HEK293 (cell line): ENCODE data around the gene MSLN.

Experiments used
- BCL11A ChIP-seq: fragments of 450-650 bp; formaldehyde crosslinking; IDR thresholded peaks from 2 replicates; pipeline ENCODE4 v1.5.1; 2016; ENCODE audit warnings: low read depth, missing biosample characterization, missing genetic modification characterization
- BCL6B ChIP-seq: fragments of 450-650 bp; formaldehyde crosslinking; IDR thresholded peaks from 2 replicates; pipeline ENCODE4 v1.5.1; 2017; ENCODE audit warnings: missing biosample characterization, missing genetic modification characterization
- HOXD13 ChIP-seq: sonication (generic); formaldehyde crosslinking; IDR thresholded peaks from 2 replicates; pipeline ENCODE4 v1.8.0; 2022; ENCODE audit warnings: missing genetic modification reagents, borderline replicate concordance
- OSR2 ChIP-seq: fragments of 450-650 bp; formaldehyde crosslinking; IDR thresholded peaks from 2 replicates; pipeline ENCODE4 v1.5.1; 2016; ENCODE audit warnings: missing biosample characterization, missing genetic modification characterization
- PBX3 ChIP-seq: sonication (generic); formaldehyde crosslinking; IDR thresholded peaks from 2 replicates; pipeline ENCODE4 v1.8.1; 2022; ENCODE audit warnings: mild to moderate bottlenecking, moderate library complexity, missing genetic modification reagents
- PRDM2 ChIP-seq: fragments of 450-650 bp; formaldehyde crosslinking; IDR thresholded peaks from 2 replicates; pipeline ENCODE4 v1.5.1; 2016; ENCODE audit warnings: missing biosample characterization, missing genetic modification characterization, borderline replicate concordance
- ZBTB21 ChIP-seq: fragments of 450-650 bp; formaldehyde crosslinking; IDR thresholded peaks from 2 replicates; pipeline ENCODE4 v1.5.1; 2017; ENCODE audit warnings: missing biosample characterization, missing genetic modification characterization
- ZBTB6 ChIP-seq: fragments of 450-650 bp; formaldehyde crosslinking; IDR thresholded peaks from 2 replicates; pipeline ENCODE4 v1.5.1; 2017; ENCODE audit warnings: missing biosample characterization, missing genetic modification characterization
- ZNF112 ChIP-seq: fragments of 450-650 bp; formaldehyde crosslinking; IDR thresholded peaks from 2 replicates; pipeline ENCODE4 v1.5.0; 2017; ENCODE audit warnings: missing biosample characterization, missing genetic modification characterization
- ZNF157 ChIP-seq: fragments of 450-650 bp; formaldehyde crosslinking; IDR thresholded peaks from 2 replicates; pipeline ENCODE4 v1.5.1; 2016; ENCODE audit warnings: missing biosample characterization, missing genetic modification characterization
- ZNF214 ChIP-seq: fragments of 450-650 bp; formaldehyde crosslinking; IDR thresholded peaks from 2 replicates; pipeline ENCODE4 v1.5.1; 2017; ENCODE audit warnings: missing biosample characterization, mild to moderate bottlenecking, missing genetic modification characterization, borderline replicate concordance
- ZNF26 ChIP-seq: fragments of 450-650 bp; formaldehyde crosslinking; IDR thresholded peaks from 2 replicates; pipeline ENCODE4 v1.5.1; 2016; ENCODE audit warnings: missing biosample characterization, missing genetic modification characterization
- ZNF302 ChIP-seq: fragments of 450-650 bp; formaldehyde crosslinking; IDR thresholded peaks from 2 replicates; pipeline ENCODE4 v1.5.1; 2016; ENCODE audit warnings: missing biosample characterization, missing genetic modification characterization, low read depth
- ZNF324 ChIP-seq: fragments of 450-650 bp; formaldehyde crosslinking; IDR thresholded peaks from 2 replicates; pipeline ENCODE4 v1.5.1; 2016; ENCODE audit warnings: missing biosample characterization, missing genetic modification characterization
- ZNF350 ChIP-seq: fragments of 450-650 bp; formaldehyde crosslinking; IDR thresholded peaks from 2 replicates; pipeline ENCODE4 v1.5.0; 2017; ENCODE audit warnings: missing biosample characterization, mild to moderate bottlenecking, missing genetic modification characterization
- ZNF530 ChIP-seq: fragments of 450-650 bp; formaldehyde crosslinking; IDR thresholded peaks from 2 replicates; pipeline ENCODE4 v1.5.1; 2016; ENCODE audit warnings: low read depth, missing biosample characterization, missing genetic modification characterization
- ZNF558 ChIP-seq: fragments of 450-650 bp; formaldehyde crosslinking; IDR thresholded peaks from 2 replicates; pipeline ENCODE4 v1.5.1; 2016; ENCODE audit warnings: missing biosample characterization, missing genetic modification characterization
- ZNF560 ChIP-seq: fragments of 450-650 bp; formaldehyde crosslinking; IDR thresholded peaks from 2 replicates; pipeline ENCODE4 v1.5.1; 2017; ENCODE audit warnings: missing biosample characterization, missing genetic modification characterization, borderline replicate concordance
- ZNF561 ChIP-seq: fragments of 450-650 bp; IDR thresholded peaks from 2 replicates; pipeline ENCODE4 v1.5.1; 2018; ENCODE audit warnings: missing biosample characterization, missing genetic modification characterization, borderline replicate concordance
- ZNF585B ChIP-seq: fragments of 450-650 bp; formaldehyde crosslinking; IDR thresholded peaks from 2 replicates; pipeline ENCODE4 v1.5.1; 2016; ENCODE audit warnings: missing biosample characterization, missing genetic modification characterization
- ZNF596 ChIP-seq: fragments of 450-650 bp; IDR thresholded peaks from 2 replicates; pipeline ENCODE4 v1.5.0; 2018; ENCODE audit warnings: missing biosample characterization, mild to moderate bottlenecking, missing genetic modification characterization, moderate library complexity
- ZNF600 ChIP-seq: fragments of 450-650 bp; formaldehyde crosslinking; IDR thresholded peaks from 2 replicates; pipeline ENCODE4 v1.5.1; 2016; ENCODE audit warnings: missing biosample characterization, missing genetic modification characterization
- ZNF629 ChIP-seq: fragments of 450-650 bp; formaldehyde crosslinking; IDR thresholded peaks from 2 replicates; pipeline ENCODE4 v1.5.1; 2017; ENCODE audit warnings: missing biosample characterization, missing genetic modification characterization
- ZNF707 ChIP-seq: fragments of 450-650 bp; formaldehyde crosslinking; IDR thresholded peaks from 2 replicates; pipeline ENCODE4 v1.5.1; 2016; ENCODE audit warnings: missing biosample characterization, missing genetic modification characterization
- ZNF76 ChIP-seq: fragments of 450-650 bp; formaldehyde crosslinking; IDR thresholded peaks from 2 replicates; pipeline ENCODE4; 2016; ENCODE audit warnings: low read depth, missing biosample characterization, missing genetic modification characterization, borderline replicate concordance
- ZNF768 ChIP-seq: fragments of 450-650 bp; formaldehyde crosslinking; IDR thresholded peaks from 2 replicates; pipeline ENCODE4 v1.5.1; 2018; ENCODE audit warnings: missing biosample characterization, mild to moderate bottlenecking, missing genetic modification characterization
- ZNF791 ChIP-seq: fragments of 450-650 bp; formaldehyde crosslinking; IDR thresholded peaks from 2 replicates; pipeline ENCODE4 v1.5.1; 2016; ENCODE audit warnings: missing biosample characterization, missing genetic modification characterization
- ZSCAN4 ChIP-seq: fragments of 450-650 bp; formaldehyde crosslinking; IDR thresholded peaks from 2 replicates; pipeline ENCODE4 v1.5.1; 2017; ENCODE audit warnings: missing biosample characterization, missing genetic modification characterization

Gene MSLN

GRCh38 chr16:788399-789126, 28.0 kb downstream of the MSLN start, which contains the start of gene CHTF18 (continued):
- TF ChIP-seq PRDM2 (tag by site-specific recombination), result no peak
- TF ChIP-seq ZNF157 (tag by site-specific recombination), result no peak
- TF ChIP-seq ZNF76 (tag by site-specific recombination), result peak; percentile 66; the same call in 1 of the 2 replicates
- no peak for TF ChIP-seq HOXD13 (CRISPR knock-in tag)
- TF ChIP-seq ZNF302 (tag by site-specific recombination), result no peak
- TF ChIP-seq ZBTB21 (tag by site-specific recombination), result no peak
- no peak for TF ChIP-seq ZNF791 (tag by site-specific recombination)
- no peak for TF ChIP-seq ZNF112 (tag by site-specific recombination)
- peak; percentile 72; the same call in 1 of the 2 replicates for TF ChIP-seq ZNF600 (tag by site-specific recombination)
- TF ChIP-seq OSR2 (tag by site-specific recombination), result peak; percentile 28
- no peak; the same call in 1 of the 2 replicates for TF ChIP-seq ZNF768 (tag by site-specific recombination)
- 0 out of 2 replicates have a peak, but pooled peaks have one; percentile 49 for TF ChIP-seq ZNF629 (tag by site-specific recombination)
- TF ChIP-seq ZNF707 (tag by site-specific recombination), result no peak
- peak; percentile 59 for TF ChIP-seq ZNF596 (tag by site-specific recombination)
- no peak for TF ChIP-seq ZBTB6 (tag by site-specific recombination)
- no peak for TF ChIP-seq ZNF558 (tag by site-specific recombination)
- TF ChIP-seq ZNF561 (tag by site-specific recombination), result peak; percentile 46; the same call in 1 of the 2 replicates
- TF ChIP-seq ZNF324 (tag by site-specific recombination), result 0 out of 2 replicates have a peak, but pooled peaks have one; percentile 31
- TF ChIP-seq ZNF350 (tag by site-specific recombination), result no peak
- TF ChIP-seq PBX3 (CRISPR knock-in tag), result peak; percentile 61; the same call in 1 of the 2 replicates
- TF ChIP-seq ZNF214 (tag by site-specific recombination), result no peak
- no peak for TF ChIP-seq ZNF530 (tag by site-specific recombination)
- TF ChIP-seq BCL11A (tag by site-specific recombination), result no peak
- TF ChIP-seq ZNF26 (tag by site-specific recombination), result no peak
- TF ChIP-seq ZNF560 (tag by site-specific recombination), result no peak
- no peak for TF ChIP-seq BCL6B (tag by site-specific recombination)
- TF ChIP-seq ZSCAN4 (tag by site-specific recombination), result no peak
- no peak for TF ChIP-seq ZNF585B (tag by site-specific recombination)
